Measurements from ENCODE around the gene GJA1. TPM values are rescaled to one million over a fixed set of nuclear protein-coding genes. Genes with fewer than 3 reads are reported as not detected.
"Not testable (repeated sequence)": the region's sequence is repeated elsewhere in the genome, so short reads cannot be mapped to it uniquely, and the experiment has no call there.

The GJA1 gene
- total RNA-seq, 1 donor from 2014 or later, result 299 TPM

- DNase-seq (ENCODE audit: low read depth), result no peak
- H3K4me3 ChIP-seq (ENCODE audit: low read depth, low read length), result no peak overlapping the region
- H3K27me3 ChIP-seq (ENCODE audit: control insufficient read depth, insufficient read depth, low read length), result no peaks in the 10 kb centered on the region
- H3K36me3 ChIP-seq (ENCODE audit: control insufficient read depth, insufficient read depth, low read length), result no peaks in the 10 kb centered on the region
- TF ChIP-seq, protein P1, sequence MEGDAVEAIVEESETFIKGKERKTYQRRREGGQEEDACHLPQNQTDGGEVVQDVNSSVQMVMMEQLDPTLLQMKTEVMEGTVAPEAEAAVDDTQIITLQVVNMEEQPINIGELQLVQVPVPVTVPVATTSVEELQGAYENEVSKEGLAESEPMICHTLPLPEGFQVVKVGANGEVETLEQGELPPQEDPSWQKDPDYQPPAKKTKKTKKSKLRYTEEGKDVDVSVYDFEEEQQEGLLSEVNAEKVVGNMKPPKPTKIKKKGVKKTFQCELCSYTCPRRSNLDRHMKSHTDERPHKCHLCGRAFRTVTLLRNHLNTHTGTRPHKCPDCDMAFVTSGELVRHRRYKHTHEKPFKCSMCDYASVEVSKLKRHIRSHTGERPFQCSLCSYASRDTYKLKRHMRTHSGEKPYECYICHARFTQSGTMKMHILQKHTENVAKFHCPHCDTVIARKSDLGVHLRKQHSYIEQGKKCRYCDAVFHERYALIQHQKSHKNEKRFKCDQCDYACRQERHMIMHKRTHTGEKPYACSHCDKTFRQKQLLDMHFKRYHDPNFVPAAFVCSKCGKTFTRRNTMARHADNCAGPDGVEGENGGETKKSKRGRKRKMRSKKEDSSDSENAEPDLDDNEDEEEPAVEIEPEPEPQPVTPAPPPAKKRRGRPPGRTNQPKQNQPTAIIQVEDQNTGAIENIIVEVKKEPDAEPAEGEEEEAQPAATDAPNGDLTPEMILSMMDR (IDR thresholded peaks at IDR 0.05; ENCODE audit: insufficient read depth, low read length, poor library complexity, severe bottlenecking), result no peak
Measured at GRCh38 chr6:121439926-121440325, 4.5 kb downstream of the GJA1 start.

DNA sequence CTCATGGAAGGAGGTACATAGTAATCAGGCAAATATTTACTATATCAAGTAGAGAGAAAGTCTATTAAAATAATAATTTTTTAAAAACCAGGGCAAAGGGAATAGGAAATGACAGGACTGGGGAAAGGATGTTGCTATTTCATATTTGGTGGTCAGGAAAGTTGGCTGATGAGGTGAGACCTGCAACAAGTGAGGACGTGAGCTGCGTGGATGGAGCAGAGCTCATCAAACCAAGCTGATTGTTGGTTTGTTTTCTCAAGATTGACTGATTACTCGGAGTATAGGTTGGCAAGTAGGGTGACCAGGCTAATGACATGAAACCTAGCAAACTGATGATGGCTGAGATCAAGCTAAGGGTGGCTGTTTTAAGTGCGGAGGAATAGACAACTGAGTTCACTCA lies 6.0 kb downstream of the GJA1 start:
- TF ChIP-seq, protein P1 (IDR thresholded peaks at IDR 0.05; ENCODE audit: insufficient read depth, low read length, poor library complexity, severe bottlenecking), result no peak
- H3K36me3 ChIP-seq (ENCODE audit: control insufficient read depth, insufficient read depth, low read length), result no peaks in the 10 kb centered on the region
- no peak for DNase-seq (ENCODE audit: low read depth)
- H3K4me3 ChIP-seq (ENCODE audit: low read depth, low read length), result no peak overlapping the region
- no peaks in the 10 kb centered on the region for H3K27me3 ChIP-seq (ENCODE audit: control insufficient read depth, insufficient read depth, low read length)

GRCh38 chr6:121442576-121442975 lies 7.1 kb downstream of the GJA1 start:
- Histone ChIP-seq H3K4me3 (ENCODE audit: low read depth, low read length) (no peak overlapping the region), H3K27me3 (ENCODE audit: control insufficient read depth, insufficient read depth, low read length) (no peaks in the 10 kb centered on the region), H3K36me3 (ENCODE audit: control insufficient read depth, insufficient read depth, low read length) (no peaks in the 10 kb centered on the region)
- no peak for DNase-seq (ENCODE audit: low read depth)
- TF ChIP-seq, protein P1 (IDR thresholded peaks at IDR 0.05; ENCODE audit: insufficient read depth, low read length, poor library complexity, severe bottlenecking), result no peak

- DNase-seq (ENCODE audit: low read depth), result no peak
- no peak overlapping the region for H3K4me3 ChIP-seq (ENCODE audit: low read depth, low read length)
- no peaks in the 10 kb centered on the region for H3K36me3 ChIP-seq (ENCODE audit: control insufficient read depth, insufficient read depth, low read length)
- no peaks in the 10 kb centered on the region for H3K27me3 ChIP-seq (ENCODE audit: control insufficient read depth, insufficient read depth, low read length)
- TF ChIP-seq, protein P1 (IDR thresholded peaks at IDR 0.05; ENCODE audit: insufficient read depth, low read length, poor library complexity, severe bottlenecking), result no peak
Measured at GRCh38 chr6:121443971-121444541, 8.6 kb downstream of the GJA1 start.

- DNase-seq (ENCODE audit: low read depth); H3K36me3 ChIP-seq (ENCODE audit: control insufficient read depth, insufficient read depth, low read length); H3K4me3 ChIP-seq (ENCODE audit: low read depth, low read length); H3K27me3 ChIP-seq (ENCODE audit: control insufficient read depth, insufficient read depth, low read length): not testable (repeated sequence)
Measured at GRCh38 chr6:121446705-121447104, 11.3 kb downstream of the GJA1 start.

GRCh38 chr6:121447746-121448145 lies 12.3 kb downstream of the GJA1 start:
- H3K27me3 ChIP-seq (ENCODE audit: control insufficient read depth, insufficient read depth, low read length); DNase-seq (ENCODE audit: low read depth); H3K36me3 ChIP-seq (ENCODE audit: control insufficient read depth, insufficient read depth, low read length); H3K4me3 ChIP-seq (ENCODE audit: low read depth, low read length): not testable (repeated sequence)

- DNase-seq (ENCODE audit: low read depth); H3K4me3 ChIP-seq (ENCODE audit: low read depth, low read length); H3K27me3 ChIP-seq (ENCODE audit: control insufficient read depth, insufficient read depth, low read length); H3K36me3 ChIP-seq (ENCODE audit: control insufficient read depth, insufficient read depth, low read length): not testable (repeated sequence)
Measured at GRCh38 chr6:121448528-121448927, 13.1 kb downstream of the GJA1 start.

Data from kidney epithelial cell (primary cell).